Eye (tissue), 1 donor: ENCODE results near the gene GIT2.
A peak's percentile ranks its signal among the peaks of the same experiment; 100 is the strongest.

Experiments used
- DNase-seq: peaks from one replicate; pipeline ENCODE4 v3.0.0-alpha.2; 2015

The GIT2 gene

GRCh38 chr12:109968032-109968420 lies 28.1 kb downstream of the GIT2 start:
- no peak for DNase-seq

GRCh38 chr12:109967383-109968031 lies 28.7 kb downstream of the GIT2 start:
- DNase-seq, result no peak

- DNase-seq, result no peak
These were observed 29.6 kb downstream of the GIT2 start for GRCh38 chr12:109966546-109966945.

- DNase-seq, result no peak
These were observed 32.3 kb downstream of the GIT2 start for GRCh38 chr12:109963743-109964429.

GRCh38 chr12:109963330-109963729 lies 32.8 kb downstream of the GIT2 start:
- no peak for DNase-seq

GRCh38 chr12:109962398-109962797 lies 33.8 kb downstream of the GIT2 start:
- no peak for DNase-seq

- no peak for DNase-seq
These were observed 34.6 kb downstream of the GIT2 start for GRCh38 chr12:109961612-109962011.

GRCh38 chr12:109961201-109961600 lies 35.0 kb downstream of the GIT2 start:
- no peak for DNase-seq

GRCh38 chr12:109959411-109960093 lies 36.6 kb downstream of the GIT2 start:
- no peak for DNase-seq

- no peak for DNase-seq
These were observed 37.8 kb downstream of the GIT2 start for GRCh38 chr12:109958374-109958773.

GRCh38 chr12:109953656-109954055 lies 42.5 kb downstream of the GIT2 start:
- DNase-seq, result no peak

- DNase-seq, result no peak
These were observed 43.3 kb downstream of the GIT2 start for GRCh38 chr12:109952873-109953272.

- DNase-seq, result no peak
These were observed 43.9 kb downstream of the GIT2 start for GRCh38 chr12:109952160-109952858.

GRCh38 chr12:109951751-109952150 lies 44.4 kb downstream of the GIT2 start:
- no peak for DNase-seq

GRCh38 chr12:109951136-109951535 lies 45.0 kb downstream of the GIT2 start:
- DNase-seq, result no peak

GRCh38 chr12:109950625-109951024 lies 45.5 kb downstream of the GIT2 start:
- DNase-seq, result no peak

- DNase-seq, result peak; percentile 62
These were observed 47.1 kb downstream of the GIT2 start for GRCh38 chr12:109949089-109949488.

- DNase-seq, result no peak
These were observed 47.8 kb downstream of the GIT2 start for GRCh38 chr12:109948368-109948767.

- no peak for DNase-seq
These were observed 48.6 kb downstream of the GIT2 start for GRCh38 chr12:109947521-109947920.

GRCh38 chr12:109946913-109947312 lies 49.3 kb downstream of the GIT2 start:
- DNase-seq, result no peak

- no peak for DNase-seq
These were observed 49.7 kb downstream of the GIT2 start for GRCh38 chr12:109946505-109946904.

GRCh38 chr12:109944561-109945359 lies 51.4 kb downstream of the GIT2 start:
- peak; percentile 63 for DNase-seq

- DNase-seq, result no peak
These were observed 52.4 kb downstream of the GIT2 start for GRCh38 chr12:109943811-109944210.
